Epithelial cell of prostate (primary cell): ENCODE data around the gene TCEA3.
"Not testable (repeated sequence)": the region's sequence is repeated elsewhere in the genome, so short reads cannot be mapped to it uniquely, and the experiment has no call there.

Experiments
- DNase-seq: peaks from one replicate; pipeline ENCODE4 v3.0.0-alpha.2; 2011; ENCODE audit warnings: low read depth, low spot score
- H3K27ac ChIP-seq: fragments of 450-650 bp; 2 replicates; pipeline ENCODE4 v1.5.1; 2017; ENCODE audit warnings: mild to moderate bottlenecking

TCEA3 gene

DNA sequence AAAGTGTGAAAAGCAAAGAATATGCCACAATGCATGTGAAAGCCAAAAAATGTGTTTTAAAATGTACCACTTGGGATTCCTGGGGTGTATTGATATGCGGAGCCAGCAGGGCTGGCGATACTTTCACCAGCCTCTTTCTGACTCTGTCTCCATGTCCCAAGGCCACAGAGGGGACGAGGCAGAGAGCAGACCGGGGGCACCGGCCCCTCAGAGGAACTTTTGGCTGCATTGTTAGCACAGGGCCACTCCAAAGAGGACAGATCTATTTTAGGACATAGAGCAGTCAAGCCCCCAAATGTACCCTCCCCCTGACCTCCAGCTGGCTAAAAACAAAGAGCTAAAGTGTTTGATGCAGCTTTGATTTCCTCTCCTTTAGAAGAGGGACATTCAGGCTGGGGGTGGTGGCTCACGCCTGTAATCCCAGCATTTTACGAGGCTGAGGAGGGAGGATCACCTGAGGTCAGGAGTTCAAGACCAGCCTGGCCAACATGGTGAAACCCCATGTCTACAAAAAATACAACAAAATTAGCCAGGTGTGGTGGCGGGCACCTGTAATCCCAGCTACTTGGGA, 29.3 kb downstream of the TCEA3 start:
- H3K27ac ChIP-seq, result no peak overlapping the region
- DNase-seq, result no peak

DNA sequence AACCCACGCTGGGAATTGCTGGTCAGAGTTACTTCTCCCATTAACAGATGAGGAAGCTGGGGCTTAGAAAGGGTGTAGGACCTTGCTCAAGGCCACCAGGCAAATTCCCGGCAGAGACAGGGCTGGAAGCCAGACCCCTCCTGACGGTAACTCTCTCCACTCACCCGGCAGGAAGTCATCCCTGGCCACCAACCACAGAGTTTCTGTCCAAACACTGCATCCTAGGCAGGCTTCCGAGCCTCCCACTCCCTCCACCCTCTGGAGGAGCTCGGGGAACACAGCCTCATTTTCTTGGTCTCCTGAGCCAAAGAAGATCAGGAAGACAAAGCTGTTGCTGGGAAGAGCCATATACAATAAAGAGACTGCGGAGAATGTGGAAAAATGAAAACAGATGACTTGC, 29.9 kb downstream of the TCEA3 start:
- no peak overlapping the region for H3K27ac ChIP-seq
- no peak for DNase-seq

DNA sequence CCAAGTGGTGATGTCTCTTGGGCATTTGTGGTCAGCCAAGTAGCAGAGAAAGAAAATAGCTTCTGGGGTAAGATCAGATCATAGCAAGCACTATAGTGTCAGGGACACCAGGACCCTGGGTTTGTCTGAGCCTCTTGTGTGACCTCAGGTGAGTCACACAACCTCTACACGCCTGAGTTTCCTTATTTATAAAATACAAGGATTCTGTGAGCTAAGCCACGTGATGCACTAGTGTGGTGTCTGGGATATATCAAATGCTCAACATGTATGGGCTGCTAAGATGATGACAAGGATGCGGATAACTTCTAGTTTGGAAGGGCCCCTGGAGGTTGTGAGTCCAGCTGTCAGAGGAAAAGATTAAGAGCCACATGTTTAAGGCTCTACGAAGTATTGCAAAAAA, 30.4 kb downstream of the TCEA3 start:
- no peak for DNase-seq
- H3K27ac ChIP-seq, result no peak overlapping the region

DNA sequence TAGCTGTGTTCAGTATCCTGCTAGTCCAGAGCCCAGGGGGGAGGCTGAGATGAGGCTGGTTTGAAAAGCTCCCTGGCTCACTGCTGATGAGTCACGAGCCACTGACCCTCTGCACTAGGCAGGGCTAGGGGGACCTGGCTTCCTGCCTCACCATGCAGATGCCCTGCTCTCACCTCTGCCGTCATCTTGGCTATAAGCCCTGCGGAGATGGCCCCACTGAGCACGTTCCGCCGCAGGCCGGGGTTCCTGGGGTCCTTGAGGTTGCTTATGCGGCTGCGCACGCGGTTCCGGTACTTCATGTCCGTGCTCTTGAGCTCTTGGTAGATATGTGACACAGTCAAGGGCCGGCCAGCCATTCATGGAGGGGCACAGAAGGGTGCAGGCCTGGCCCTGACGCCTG, 30.8 kb downstream of the TCEA3 start:
- no peak for DNase-seq
- H3K27ac ChIP-seq, result no peak overlapping the region

DNA sequence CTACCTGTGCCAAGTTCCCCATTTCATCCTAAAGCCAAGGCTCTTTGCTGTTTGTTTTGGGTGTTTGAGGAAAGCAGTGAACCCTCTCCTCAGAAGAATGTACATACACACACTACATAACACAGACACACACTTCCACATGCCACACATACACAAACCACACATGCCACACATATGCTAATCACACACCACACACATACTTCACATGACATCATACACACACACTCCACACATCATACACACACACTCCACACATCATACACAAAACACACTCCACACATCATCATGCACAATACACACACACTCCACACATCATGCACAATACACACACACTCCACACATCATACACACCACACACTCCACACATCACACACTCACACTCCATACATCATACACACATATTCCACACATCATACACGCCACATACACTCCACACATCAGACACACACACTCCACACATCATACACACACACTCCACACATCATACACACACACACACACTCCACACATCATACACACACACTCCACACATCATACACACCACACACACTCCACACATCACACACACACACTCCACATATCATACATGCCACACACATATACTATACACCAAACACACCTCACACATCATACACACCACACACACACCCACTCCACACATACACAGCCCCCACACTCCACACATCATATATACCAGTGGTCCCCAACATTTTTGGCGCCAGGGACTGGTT, 32.3 kb downstream of the TCEA3 start:
- no peak overlapping the region for H3K27ac ChIP-seq

DNA sequence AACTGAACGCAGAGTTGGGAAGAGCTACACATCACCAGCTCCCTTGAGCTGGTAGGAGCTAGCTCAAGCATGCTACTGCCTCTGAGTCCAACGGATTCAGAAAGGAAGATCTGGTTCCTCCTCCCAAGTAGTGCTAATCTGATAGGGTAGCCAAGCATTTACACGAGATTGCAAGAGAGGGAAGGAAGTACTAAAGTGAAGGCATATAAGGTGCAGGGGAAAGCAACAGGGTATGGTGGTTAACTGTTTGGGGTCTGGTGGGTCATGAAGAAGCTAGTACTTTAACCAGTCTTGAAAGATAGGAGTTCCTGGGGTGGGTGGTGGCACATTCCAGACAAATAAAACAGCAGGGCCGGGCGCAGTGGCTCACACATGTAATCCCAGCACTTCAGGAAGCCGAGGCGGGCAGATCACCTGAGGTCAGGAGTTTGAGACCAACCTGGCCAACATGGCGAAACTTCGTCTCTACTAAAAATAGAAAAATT, 34.7 kb downstream of the TCEA3 start:
- no peak overlapping the region for H3K27ac ChIP-seq
- DNase-seq, result no peak

More for the DNA sequence above, 32.3 kb downstream of the TCEA3 start:
- DNase-seq, result no peak

DNA sequence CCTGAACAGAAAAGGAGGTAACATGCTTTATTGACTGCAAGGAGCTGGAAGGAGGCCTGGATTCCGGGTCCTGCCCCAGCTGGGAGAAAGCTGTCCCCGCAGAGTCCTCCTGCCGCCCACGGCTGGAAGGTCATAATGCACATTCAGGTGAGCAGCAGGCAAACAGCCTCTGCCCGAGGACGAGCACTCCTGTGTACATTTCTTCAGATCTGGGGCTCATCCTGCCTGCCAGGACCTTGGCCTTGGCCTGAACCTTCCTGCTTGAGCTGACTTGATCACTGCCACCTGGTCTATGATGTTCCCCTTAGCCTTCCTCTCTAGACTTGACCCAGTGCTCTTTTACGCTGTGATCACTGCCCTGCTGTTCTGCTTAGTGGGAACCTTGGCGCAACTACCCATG, 37.1 kb downstream of the TCEA3 start:
- DNase-seq, result no peak
- H3K27ac ChIP-seq, result no peak overlapping the region

DNA sequence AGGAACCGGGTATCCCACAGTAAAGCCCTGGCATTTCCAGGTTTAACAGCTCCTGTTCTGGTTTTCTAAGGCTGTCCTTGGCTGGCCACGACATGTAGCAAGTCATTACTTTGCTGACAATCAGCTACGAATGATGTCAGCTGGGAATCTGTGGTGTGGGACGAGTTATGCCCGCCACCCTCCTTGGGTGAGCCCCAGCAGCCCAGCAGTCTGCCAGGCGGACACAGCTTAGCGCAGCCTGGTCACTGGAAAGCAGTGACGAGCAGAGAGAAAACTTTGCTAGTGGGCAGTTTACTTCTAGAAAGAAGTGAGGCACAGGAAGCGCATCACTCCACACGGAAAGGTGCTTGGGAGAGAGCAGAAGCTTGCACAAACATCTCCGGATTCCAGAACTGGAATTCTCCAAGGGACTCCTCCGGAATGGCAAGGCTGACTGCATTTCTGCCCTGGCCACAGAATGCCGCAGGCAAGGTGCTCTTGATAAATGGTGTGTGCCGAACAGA, 39.4 kb downstream of the TCEA3 start:
- peak overlapping the region; percentile 62 for H3K27ac ChIP-seq
- DNase-seq, result no peak

DNA sequence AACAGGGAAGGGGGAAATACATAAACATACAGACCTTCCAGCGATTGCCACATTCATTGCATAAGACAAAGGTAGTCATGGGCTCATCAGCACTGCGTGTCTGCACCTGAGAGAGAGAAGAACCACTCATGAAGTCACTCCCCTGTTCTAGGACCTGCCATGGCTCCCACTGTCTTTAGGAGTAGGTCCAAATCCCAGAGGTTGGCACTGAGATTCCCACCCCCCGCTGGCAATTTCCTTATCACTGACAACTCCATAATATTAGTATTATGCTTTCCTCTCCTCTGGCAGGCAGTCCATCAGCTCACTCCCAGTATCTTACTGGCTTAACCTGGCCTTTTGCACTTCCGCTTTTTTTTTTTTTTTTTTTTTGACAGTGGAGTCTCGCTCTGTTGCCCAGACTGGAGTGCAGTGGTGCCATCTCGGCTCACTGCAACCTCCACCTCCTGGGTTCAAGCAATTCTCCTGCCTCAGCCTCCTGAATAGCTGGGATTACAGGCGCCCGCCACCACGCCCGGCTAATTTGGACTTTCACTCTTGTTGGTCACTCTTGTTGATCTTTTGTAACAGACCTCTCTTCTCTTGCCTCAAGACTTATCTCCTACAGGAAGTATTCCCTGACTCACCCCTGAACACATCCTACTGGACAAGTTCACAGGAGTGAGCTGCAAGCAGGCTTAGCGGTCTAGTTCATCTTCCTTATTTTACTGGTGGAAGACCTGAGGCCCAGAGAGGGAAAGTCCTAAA, 40.1 kb downstream of the TCEA3 start:
- DNase-seq, result peak; percentile 62

DNA sequence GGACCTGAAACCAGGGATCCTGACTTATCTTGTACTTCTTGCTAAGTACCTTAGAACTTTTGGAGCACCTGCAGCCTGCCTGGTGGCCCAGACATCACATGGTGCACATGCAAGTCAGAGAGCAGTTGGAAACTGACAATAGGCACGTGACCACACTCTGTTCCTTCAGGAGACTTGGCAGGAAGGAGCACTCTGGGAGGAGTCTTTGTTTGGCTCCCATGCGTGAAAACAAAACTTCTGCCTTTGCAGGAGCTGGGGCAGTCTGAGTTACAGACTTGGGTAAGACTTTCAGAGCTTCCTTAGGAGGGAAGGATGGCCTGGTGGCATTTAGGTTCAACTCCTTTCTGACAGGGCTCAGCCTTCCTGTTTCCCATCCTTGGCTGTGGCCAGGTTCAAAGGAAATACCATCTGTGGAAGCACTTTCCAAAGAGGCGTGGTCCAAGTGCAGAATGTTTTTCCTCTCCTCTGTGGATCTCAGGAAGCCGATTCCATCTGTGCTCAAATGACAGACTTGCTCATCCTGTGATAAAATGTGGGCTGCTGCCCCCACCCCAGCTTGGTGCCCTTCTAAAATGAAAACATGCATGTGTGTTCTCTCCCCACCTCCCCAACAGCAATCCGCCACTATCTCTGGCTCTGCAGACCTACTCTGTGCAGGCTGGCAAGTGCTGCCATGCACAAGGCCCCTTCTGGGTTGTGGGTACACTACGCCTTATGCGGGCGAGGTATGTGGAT, 40.8 kb downstream of the TCEA3 start:
- peak overlapping the region; percentile 62 for H3K27ac ChIP-seq
- no peak for DNase-seq

More for the DNA sequence above, 40.1 kb downstream of the TCEA3 start:
- peak overlapping the region; percentile 62 for H3K27ac ChIP-seq

DNA sequence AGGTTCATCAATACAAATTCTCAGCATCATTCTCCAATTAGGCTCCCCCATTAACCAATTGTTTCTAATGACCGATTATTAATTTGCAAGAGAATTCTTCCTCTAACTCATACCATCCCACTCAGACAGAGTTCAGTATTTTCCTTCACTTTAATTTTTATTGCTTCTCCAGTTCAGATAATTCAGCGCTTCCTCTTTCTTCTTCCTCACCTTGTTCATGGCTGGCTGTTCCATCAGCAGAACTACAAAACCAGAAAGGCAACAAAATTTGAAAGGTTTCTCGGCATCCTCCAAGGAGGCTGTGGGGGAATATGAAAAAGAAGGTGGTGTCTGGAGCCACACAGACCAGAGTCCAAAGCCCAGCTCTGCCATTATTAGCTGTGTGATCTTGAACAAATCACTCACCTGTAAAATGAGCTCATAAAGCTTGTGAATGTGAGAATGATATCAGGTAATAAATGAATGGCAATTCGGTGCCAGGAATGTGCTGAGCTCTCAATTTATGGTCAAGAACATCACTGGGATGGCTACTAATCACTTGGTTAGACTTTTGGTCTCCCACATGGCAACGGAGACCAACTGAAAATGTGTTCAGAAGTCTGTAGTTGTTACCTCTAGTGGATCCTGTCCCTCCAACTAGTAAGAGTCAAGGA, 43.2 kb downstream of the TCEA3 start:
- DNase-seq, result no peak

DNA sequence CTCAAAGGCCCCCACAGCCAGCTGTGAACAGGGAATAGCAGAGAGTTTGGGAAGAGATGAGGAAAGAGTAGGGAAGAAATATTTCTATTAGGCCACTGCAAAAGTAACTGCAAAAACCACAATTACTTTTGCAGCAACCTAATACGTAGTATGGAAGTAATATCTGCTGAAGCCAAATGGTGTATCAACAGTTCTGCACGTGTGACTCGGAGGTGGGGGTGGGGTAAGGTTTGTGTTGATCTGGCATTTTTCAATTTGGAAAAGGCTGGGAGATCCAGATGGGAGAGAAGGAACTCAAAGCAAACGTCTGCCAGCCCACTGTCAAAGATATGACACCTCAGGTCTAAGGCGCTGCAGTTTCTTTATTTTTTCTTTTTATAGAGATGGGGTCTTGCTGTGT, 43.8 kb downstream of the TCEA3 start:
- H3K27ac ChIP-seq, result no peak overlapping the region
- DNase-seq, result no peak

More for the DNA sequence above, 43.2 kb downstream of the TCEA3 start:
- H3K27ac ChIP-seq, result no peak overlapping the region

DNA sequence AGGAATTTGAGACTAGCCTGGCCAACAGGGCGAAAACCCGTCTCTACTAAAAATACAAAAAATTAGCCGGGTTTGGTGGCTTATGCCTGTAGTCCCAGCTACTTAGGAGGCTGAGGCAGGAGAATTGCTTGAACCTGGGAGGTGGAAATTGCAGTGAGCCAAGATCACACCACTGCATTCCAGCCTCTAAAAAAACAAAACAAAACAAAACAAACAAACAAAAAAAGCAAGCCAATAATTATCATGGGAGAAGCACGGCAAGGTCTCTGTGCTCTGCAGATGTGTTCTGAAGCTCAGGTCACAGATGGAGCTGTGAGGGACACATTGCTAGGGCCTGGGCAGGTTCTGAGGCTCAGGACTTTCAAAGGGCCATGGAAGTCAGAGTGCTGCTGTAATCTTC, 44.3 kb downstream of the TCEA3 start:
- H3K27ac ChIP-seq, DNase-seq: not testable (repeated sequence)

DNA sequence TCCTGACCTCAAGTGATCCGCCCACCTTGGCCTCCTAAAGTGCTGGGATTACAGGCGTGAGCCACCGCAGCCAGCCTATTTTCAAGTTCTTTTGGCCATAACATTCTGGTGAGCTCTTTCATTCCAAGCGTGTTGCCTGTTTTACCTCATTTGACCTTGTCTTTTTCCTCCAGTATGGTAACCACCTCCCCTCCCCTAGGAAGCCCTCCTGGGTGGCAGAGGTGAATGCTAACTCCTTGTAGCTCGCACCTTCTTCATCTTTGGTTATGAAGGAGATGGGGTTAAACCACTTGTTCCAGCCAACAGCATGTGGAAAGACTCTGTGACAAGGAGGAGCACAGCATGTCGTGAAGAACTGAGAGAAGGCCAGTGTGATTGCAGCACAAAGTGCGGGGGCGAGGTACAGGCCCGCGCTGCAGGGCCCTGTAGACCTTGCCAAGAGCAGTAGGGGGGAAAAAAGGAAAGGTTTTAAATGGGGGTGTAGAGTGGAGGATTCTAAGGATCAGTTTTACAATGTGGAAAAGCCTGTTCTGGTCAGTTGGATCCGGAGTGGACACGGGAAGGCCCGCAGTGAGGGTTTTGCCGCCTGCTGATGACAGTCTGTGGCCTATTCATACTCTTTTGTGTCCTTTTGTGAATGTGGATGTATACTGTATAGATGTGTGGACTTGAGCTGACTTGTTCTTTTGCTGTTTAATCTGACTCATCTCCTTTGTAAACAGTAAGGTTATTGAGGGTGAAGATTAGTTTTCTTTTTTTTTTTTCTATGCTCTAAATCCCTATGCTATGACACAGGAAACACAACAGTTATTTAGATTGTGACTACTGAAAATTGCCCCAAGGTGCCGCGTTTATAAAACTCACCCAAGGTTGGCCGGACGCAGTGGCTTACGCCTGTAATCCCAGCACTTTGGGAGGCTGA, 47.4 kb downstream of the TCEA3 start:
- peak; percentile 91 for DNase-seq
- peak overlapping the region; percentile 89 for H3K27ac ChIP-seq

DNA sequence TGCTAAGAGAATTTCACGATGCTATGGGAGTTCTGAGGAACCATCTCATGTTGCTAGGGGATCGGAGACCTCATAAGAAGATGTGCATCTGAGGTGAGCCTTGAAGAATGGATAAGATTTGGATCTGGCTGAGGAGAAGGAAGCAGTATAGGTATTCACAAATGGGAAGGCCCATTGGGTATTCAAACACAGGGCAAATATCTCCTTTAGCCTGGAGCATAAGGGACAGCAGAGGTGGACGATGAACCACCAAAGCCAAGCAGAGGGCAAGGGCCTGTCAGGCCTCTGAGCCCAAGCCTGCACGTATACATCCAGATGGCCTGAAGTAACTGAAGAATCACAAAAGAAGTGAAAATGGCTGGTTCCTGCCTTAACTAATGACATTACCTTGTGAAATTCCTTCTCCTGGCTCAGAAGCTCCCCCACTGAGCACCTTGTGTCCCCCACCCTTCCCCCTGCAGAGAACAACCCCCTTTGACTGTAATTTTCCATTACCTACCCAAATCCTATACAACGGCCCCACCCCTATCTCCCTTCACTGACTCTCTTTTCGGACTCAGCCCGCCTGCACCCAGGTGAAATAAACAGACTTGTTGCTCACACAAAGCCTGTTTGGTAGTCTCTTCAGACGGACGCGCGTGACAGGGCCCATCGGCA, 50.3 kb downstream of the TCEA3 start:
- not testable (repeated sequence) for H3K27ac ChIP-seq, DNase-seq

DNA sequence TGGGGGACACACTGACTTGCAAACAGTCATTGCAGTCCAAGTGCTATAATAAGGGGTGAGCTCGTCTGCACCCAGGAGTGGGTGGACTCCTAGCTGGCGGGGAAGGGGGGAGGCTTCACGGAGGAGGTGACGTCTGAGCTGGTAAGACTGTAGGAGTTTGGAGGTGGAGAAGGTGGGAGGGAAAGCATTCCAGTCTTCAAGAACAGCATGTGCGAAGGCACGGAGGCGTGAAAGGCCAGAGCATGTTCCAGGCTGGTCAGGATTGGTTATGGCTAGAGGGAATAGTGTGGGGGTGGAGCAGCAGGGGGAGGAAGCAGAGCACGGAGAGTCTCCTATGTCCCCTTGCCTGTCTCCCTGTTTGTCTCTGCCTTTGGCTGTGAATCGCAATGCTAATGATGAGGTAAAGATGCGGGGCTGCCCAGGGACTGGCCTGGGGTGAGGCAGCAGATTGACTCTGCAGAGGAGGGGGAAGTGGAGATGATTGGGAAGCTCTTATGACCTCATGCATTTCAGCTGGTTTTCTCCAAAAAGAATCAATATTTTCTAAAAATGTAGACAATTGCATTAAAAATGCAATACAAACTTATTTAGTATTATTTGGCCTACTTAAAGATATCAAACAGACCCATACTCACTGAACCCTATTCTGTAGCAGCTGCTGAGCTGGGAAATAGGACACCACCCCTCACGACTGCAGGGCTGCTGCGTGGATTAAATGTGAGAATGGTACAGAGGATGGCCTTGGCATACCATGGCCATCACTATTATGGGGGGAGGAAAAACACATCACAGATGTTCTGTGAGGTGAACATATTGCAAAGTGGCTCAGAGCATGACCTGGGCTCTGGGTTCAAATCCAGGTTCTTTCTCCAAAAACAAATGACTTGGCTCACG, 52.3 kb downstream of the TCEA3 start:
- no peak overlapping the region for H3K27ac ChIP-seq
- DNase-seq, result no peak
